Measurements from ENCODE around the gene ZNF117.
A peak's percentile ranks its signal among the peaks of the same experiment; 100 is the strongest.
"Not testable (repeated sequence)": the region's sequence is repeated elsewhere in the genome, so short reads cannot be mapped to it uniquely, and the experiment has no call there.

ZNF117 gene

DNA sequence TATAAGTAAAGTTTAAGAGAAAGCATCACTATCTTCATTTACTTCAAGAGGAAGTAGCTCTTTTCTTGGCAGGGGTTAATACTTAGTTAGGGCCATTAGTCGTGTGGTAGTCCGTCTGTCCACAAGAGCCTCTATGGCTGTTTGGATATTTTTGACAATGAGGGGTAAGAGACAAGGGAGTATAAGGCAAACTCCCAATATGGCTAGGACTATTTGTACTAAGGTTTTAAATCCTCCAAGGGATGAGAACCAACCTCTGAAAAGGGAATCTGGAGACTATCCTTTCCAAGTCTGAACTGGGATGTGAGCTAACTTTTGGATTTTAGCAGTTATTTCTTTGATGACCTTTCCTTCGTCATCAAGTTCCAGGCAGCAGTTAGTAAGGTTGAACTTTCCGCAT is at the start of gene ZNF117:
Gene ZNF117 (minus strand): TSS at position 101 of the 400 bp plus-strand sequence.
- no peak for DNase-seq

DNA sequence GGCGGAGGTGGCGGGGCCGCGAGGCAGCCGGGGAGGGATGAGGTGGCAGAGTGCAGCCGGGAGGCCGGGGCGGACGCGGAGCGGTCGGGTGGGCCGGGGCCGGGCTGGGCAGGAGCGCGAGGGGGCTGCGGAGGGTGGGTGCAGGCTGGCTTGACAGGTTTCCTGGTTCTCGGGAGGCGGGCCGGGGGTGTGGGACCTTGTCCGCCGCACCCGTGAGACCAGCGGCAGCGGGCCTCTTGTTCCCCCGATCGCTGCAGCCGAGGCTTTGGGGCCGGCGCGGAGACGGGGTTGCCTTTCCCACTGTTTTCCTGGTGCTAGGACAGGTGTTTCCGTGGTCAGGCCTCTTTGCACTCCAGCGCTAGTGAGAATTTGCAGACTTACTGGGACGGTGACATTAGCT is 47.9 kb upstream of the ZNF117 start:
- peak; percentile 47 for DNase-seq

GRCh38 chr7:65037740-65038688 is 47.2 kb upstream of the ZNF117 start:
- DNase-seq: peak; percentile 95

- not testable (repeated sequence) for DNase-seq
Observed at GRCh38 chr7:65036526-65036925, 45.7 kb upstream of the ZNF117 start.

DNA sequence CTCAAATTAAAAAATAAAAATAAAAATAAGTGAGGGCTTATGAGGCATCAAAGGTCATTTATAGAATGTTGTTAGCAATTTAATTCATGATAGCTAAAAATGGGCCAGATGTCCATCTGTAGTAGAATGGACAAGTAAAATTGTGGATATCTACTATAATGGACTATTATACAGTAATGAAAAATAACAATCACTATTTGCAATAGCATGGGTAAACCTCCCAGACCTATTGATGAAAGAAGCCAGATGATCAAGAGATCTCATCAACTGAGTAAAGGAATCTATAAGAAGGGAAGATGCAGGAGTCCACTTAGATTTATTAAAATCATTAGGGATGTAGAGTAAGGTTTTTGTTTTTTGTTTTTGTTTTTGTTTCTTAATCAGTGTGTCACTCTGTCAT is 44.6 kb upstream of the ZNF117 start:
- not testable (repeated sequence) for DNase-seq

DNA sequence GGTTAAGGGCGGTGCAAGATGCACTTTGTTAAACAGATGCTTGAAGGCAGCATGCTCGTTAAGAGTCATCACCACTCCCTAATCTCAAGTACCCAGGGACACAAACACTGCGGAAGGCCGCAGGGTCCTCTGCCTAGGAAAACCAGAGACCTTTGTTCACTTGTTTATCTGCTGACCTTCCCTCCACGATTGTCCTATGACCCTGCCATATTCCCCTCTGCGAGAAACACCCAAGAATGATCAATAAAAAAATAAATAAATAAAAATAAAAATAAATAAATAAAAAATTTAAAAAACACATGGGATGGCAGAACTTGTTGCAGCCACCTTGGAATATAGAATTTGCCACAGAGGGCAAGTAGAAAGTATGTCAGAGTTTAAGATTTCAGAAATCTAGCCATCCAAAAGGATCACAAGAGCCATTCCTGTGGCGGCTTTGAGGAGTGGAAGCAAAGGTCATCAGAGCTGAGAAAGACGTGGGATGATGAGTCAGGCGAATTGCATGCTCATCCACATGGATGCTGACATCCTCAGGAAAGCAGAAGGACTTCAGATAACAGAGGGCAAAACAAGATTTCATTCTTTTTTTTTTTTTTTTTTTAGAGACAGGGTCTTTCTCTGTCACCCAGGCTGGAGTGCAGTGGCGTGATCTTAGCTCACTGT is 43.4 kb upstream of the ZNF117 start:
- DNase-seq: not testable (repeated sequence)

DNA sequence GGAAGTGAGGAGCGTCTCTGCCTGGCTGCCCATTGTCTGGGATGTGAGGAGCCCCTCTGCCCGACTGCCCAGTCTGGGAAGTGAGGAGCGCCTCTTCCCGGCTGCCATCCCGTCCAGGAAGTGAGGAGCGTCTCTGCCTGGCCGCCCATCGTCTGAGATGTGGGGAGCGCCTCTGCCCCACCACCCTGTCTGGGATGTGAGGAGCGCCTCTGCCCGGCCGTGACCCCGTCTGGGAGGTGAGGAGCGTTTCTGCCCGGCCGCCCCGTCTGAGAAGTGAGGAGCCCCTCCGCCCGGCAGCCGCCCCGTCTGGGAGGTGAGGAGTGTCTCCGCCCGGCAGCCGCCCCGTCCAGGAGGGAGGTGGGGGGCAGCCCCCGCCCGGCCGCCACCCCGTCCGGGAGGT is 42.6 kb upstream of the ZNF117 start:
- DNase-seq: not testable (repeated sequence)

GRCh38 chr7:65025023-65025422 is 34.2 kb upstream of the ZNF117 start:
- DNase-seq: not testable (repeated sequence)

GRCh38 chr7:65020978-65021377 is 30.1 kb upstream of the ZNF117 start:
- not testable (repeated sequence) for DNase-seq

- DNase-seq: not testable (repeated sequence)
Observed at GRCh38 chr7:65009881-65010280, 19.0 kb upstream of the ZNF117 start.

DNA sequence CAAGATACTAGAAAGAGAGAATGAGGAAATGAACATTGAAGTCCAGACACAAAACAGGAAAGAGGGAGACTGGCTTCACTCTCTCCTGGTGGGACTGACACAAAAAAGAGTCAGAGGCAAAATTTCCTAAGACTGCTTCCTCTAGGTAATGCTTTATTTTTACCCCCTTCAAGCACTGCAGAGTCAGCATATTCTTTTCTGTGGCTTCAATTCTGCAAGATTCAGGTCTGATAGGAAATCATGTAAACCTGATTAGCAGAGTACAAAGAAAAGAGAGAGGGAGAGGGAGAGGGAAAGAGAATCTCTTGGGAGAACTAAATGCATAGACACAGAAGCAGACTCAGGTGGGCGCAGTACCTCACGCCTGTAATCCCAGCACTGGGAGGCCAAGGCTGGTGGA is 18.6 kb upstream of the ZNF117 start:
- not testable (repeated sequence) for DNase-seq

- DNase-seq: not testable (repeated sequence)
Observed at GRCh38 chr7:65007036-65007435, 16.2 kb upstream of the ZNF117 start.

DNA sequence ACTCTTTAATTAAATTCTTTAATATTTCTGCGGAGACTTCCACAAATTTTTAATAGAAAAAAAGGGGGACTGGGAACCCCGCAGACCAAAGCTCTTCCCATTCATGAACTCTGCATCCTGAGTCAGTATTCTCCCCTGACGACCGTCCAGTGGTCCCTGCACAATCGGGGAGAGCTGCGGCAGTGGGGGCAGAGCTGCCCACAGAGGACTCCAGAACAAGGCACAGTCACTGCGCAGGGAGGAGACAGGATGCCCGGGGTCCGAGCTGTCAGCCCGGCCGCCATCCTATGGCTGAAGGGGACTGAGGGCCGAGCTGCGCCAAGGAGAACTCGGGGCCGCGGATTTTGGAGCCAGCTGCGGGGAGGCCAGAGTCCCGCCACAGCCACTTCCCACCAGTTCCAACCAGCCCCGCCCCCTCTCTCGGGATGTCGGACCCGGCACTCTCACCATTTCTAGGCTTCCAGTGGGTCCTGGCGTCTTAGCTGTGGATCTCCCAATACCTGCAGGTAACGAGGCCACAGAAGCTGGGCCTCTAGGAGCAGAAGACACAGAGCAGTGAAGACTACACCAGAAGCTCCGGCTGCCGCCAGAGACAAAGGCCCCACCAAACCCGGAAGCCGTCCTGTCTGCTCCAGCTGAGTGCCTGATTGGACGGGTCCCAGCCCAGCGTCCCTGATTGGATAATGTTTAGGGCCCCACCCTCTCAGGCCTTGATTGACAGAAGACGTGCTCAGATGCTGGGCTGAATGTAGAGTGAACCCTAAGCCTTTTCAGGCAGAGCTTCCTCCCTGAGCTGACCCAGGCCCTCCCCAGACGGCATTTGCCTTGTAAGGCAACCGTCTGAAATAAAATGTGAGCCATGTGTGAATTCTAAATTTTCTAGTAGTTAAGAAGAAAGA is 15.5 kb upstream of the ZNF117 start, which contains the start of gene ERV3-1:
Gene ERV3-1 (minus strand): TSS at position 594 of the 899 bp plus-strand sequence. CDS start 13,661 bp downstream, outside the sequence.
- DNase-seq: peak; percentile 86

DNA sequence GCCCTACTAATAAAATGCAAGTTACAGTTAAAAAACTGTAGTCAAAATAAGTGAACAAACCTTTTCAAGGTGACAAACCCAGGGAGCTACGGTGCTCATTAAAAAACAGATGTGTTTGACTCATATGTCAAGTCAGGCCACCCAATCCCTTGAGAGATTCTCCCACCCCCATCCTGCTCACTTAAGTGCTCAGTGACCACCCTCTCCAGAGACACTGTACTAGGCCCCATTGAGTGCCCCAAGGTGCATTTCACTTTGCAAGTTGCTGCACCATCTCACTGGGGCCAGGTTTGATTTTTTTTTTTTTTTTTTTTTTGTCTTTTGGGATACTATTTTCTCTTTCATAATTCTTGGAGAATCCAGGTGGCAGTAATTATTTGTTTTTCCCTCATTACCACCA is 13.7 kb upstream of the ZNF117 start:
- DNase-seq: no peak

DNA sequence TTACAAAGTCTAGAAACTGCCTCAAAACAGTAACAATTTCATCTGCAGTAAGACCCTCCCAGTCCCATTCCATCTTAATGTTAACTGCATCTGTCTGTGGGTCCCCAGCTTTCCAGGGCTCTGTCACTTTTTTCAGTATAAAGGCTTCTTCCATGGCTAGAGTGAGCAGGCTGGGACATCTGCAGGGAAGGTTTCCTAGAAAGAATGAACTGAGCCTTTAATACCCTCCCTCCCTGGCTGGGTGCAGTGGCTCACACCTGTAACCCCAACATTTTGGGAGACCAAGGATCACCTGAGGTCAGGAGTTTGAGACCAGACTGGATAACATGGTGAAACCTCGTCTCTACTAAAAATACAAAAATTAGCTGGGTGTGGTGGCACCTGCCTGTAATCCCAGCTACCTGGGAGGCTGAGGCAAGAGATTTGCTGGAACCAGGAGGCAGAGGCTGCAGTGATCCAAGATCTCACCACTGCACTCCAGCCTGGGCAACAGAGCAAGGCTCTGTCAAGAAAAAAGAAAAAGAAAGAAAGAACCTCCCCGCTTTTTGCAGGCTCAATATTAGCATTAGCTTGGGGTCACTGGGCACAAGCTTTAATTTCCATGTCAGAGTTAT is 12.2 kb upstream of the ZNF117 start:
- no peak for DNase-seq

DNA sequence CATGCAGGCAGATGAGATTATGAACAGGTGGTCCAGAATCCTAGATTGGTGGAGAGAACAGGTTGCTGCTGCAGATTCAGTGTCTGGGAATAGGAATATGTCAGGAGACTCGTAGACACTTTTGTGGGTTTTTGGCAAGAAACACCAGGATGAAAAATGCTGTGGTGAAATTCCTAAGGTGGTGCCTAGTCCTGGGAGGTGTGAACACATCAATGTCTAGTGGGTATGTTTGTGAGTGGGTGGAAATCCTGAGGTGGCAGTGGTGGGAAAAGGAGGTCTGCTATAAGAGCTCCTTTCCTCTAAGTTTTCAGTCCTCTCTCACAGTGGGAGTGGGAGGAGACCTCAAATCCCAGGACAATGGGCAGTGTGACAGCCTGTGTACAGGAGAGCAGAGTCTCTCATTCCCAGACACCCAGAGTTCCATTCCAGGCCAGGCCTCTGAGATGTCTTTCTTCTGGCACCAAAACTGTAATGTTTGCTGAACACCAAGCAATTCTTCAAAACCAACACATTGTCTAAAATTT is 10.5 kb upstream of the ZNF117 start:
- no peak for DNase-seq

- DNase-seq: no peak
Observed at GRCh38 chr7:64999165-65000004, 8.5 kb upstream of the ZNF117 start.

DNA sequence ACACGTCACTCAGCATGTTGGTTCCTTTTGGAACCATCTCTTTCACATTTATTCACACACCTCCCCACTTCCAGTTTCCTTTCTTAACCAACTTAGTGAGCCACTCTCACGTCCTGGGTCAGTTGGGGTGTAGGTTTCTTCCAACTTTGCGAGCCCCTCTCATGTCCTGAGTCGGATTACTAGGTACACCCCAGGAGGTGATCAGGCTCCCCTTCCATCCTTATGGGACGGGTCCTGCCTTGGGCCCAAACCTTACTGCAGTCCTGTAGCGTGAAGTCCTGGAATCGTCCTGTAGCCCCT is 8.0 kb upstream of the ZNF117 start:
- no peak for DNase-seq

GRCh38 chr7:64997927-64998391 is 7.1 kb upstream of the ZNF117 start:
- DNase-seq: no peak

GRCh38 chr7:64997164-64997908 is 6.5 kb upstream of the ZNF117 start:
- DNase-seq: no peak
